Nephron (organoid): ENCODE measurements around the gene CAMKMT.
A peak's percentile ranks its signal among the peaks of the same experiment; 100 is the strongest.

Experiments
- H3K27ac Mint-ChIP-seq, 3 experiments: 2 replicates each; pipeline ENCODE4 v1.8.0; 2020; ENCODE audit warnings: mixed read lengths in 3 of 3, mild to moderate bottlenecking in 2 of 3, moderate library complexity in 1 of 3
- H3K27me3 Mint-ChIP-seq: 2 replicates; pipeline ENCODE4 v1.8.0; 2021; ENCODE audit warnings: low read depth, mild to moderate bottlenecking, moderate library complexity, mixed read lengths
- H3K36me3 Mint-ChIP-seq: 2 replicates; pipeline ENCODE4 v1.8.0; 2020; ENCODE audit warnings: low read depth, mixed read lengths
- H3K4me1 Mint-ChIP-seq: 2 replicates; pipeline ENCODE4 v1.8.0; 2020; ENCODE audit warnings: mixed read lengths
- H3K4me3 Mint-ChIP-seq, 3 experiments: 2 replicates each; pipeline ENCODE4 v1.8.0; 2020; ENCODE audit warnings: mild to moderate bottlenecking in 3 of 3, mixed read lengths in 3 of 3, moderate library complexity in 2 of 3
- H3K9me3 Mint-ChIP-seq: 2 replicates; pipeline ENCODE4 v1.8.0; 2020; ENCODE audit warnings: mixed read lengths
- TF ChIP-seq, protein P1 (sequence below), 3 experiments: fragments of 200-600 bp; sonication (generic); IDR thresholded peaks; one replicate each; pipeline ENCODE4 v1.5.0; 2021; ENCODE audit warnings: antibody characterized with exemption in 3 of 3; ENCODE audit not compliant: unreplicated experiment in 3 of 3

Gene CAMKMT

GRCh38 chr2:44620189-44620990 lies 258.6 kb downstream of the CAMKMT start:
- Mint-ChIP-seq H3K4me1 (no peaks in the 10 kb centered on the region), H3K4me3 (no peak overlapping the region), H3K36me3 (no peaks in the 10 kb centered on the region), H3K27ac (no peak overlapping the region), H3K9me3 (no peaks in the 10 kb centered on the region), H3K27me3 (no peaks in the 10 kb centered on the region)
- TF ChIP-seq, protein P1, sequence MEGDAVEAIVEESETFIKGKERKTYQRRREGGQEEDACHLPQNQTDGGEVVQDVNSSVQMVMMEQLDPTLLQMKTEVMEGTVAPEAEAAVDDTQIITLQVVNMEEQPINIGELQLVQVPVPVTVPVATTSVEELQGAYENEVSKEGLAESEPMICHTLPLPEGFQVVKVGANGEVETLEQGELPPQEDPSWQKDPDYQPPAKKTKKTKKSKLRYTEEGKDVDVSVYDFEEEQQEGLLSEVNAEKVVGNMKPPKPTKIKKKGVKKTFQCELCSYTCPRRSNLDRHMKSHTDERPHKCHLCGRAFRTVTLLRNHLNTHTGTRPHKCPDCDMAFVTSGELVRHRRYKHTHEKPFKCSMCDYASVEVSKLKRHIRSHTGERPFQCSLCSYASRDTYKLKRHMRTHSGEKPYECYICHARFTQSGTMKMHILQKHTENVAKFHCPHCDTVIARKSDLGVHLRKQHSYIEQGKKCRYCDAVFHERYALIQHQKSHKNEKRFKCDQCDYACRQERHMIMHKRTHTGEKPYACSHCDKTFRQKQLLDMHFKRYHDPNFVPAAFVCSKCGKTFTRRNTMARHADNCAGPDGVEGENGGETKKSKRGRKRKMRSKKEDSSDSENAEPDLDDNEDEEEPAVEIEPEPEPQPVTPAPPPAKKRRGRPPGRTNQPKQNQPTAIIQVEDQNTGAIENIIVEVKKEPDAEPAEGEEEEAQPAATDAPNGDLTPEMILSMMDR (IDR thresholded peaks at IDR 0.05; ENCODE audit: unreplicated experiment in 3 of 3), result no peak

DNA sequence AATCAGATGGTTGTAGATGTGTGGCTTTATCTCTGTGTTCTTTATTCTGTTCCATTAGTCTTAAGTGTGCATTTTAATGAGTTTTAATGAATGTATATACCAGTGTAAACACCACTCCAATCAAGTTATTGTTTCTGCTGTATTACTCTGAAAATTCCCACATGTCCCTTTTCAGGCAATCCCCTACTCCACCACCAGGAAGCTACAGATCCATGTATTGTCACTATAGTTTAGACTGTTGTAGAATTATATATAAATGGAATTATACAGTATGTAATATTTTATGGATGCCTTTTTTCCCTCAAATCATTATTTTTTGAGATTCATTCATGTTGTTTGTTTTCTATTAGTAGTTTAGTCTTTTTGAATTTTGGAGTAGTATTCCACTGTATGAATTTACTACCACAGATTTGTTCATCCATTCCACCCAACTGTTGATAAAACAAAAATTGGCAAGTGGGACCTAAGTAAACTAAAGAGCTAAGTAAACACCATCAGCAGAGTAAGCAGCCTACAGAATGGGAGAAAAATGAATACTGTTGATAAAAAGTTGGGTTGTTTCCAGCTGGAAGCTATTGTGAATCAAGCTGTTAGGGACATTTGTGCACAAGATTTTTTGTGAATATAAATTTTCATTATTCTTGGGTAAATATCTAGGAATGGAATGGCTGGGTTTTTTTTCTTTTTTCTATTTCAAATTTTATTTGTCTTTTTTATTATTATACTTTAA lies 262.0 kb downstream of the CAMKMT start:
- Mint-ChIP-seq H3K9me3 (peaks cover 11% of the 10 kb centered on the region), H3K27ac (no peak overlapping the region), H3K27me3 (no peaks in the 10 kb centered on the region), H3K4me3 (no peak overlapping the region), H3K4me1 (no peaks in the 10 kb centered on the region), H3K36me3 (no peaks in the 10 kb centered on the region)
- TF ChIP-seq, protein P1 (IDR thresholded peaks at IDR 0.05; ENCODE audit: unreplicated experiment in 3 of 3), result peak in 1 of 3 experiments; percentile 15

- Mint-ChIP-seq H3K9me3 (peaks cover 28% of the 10 kb centered on the region), H3K36me3 (peaks cover 11% of the 10 kb centered on the region), H3K27me3 (no peaks in the 10 kb centered on the region), H3K4me1 (no peaks in the 10 kb centered on the region), H3K4me3 (no peak overlapping the region), H3K27ac (no peak overlapping the region)
- TF ChIP-seq, protein P1 (IDR thresholded peaks at IDR 0.05; ENCODE audit: unreplicated experiment in 3 of 3), result no peak
Measured at GRCh38 chr2:44628297-44628696, 266.6 kb downstream of the CAMKMT start.

DNA sequence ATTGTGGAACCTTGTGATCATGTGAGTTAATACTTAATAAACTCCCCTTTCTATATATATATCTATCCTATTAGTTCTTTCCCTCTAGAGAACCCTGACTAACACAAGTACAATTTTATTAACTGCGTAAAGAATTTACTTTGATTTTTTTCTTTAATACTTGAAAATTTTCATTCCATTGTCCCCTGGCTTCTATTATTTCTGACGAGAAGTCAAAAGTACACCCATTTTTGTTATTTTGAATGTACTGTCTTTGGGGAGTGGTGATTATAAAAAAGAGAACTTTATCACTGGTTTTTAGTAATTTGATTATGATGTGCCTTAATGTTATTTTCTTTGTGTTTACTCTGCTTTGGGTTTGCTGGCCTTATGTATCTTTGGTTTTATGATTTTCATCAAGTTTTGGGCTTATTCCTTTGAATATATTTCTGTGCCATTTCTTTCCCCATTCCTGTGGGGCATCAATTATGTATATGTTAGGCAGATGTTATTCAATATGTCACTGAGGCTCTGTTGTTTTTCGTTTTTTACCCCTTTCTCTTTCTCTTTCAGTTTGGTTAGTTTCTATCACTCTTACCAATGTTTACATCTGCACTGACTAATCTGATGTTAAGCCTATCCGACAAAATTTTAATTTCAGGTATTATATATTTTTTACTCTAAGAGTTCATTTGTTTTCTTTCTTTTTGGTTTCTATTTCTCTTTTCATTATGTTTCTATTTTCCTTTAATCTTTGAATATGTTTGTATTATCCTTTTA lies 271.4 kb downstream of the CAMKMT start:
- Mint-ChIP-seq H3K27me3 (no peaks in the 10 kb centered on the region), H3K4me3 (no peak overlapping the region), H3K4me1 (no peaks in the 10 kb centered on the region)

GRCh38 chr2:44635725-44636124 lies 274.0 kb downstream of the CAMKMT start:
- TF ChIP-seq, protein P1 (IDR thresholded peaks at IDR 0.05; ENCODE audit: unreplicated experiment in 3 of 3), result no peak
- H3K27ac Mint-ChIP-seq, result no peak overlapping the region

More for the DNA sequence above, 271.4 kb downstream of the CAMKMT start:
- TF ChIP-seq, protein P1 (IDR thresholded peaks at IDR 0.05; ENCODE audit: unreplicated experiment in 3 of 3), result no peak
- peaks cover 28% of the 10 kb centered on the region for H3K9me3 Mint-ChIP-seq
- H3K27ac Mint-ChIP-seq, result no peak overlapping the region
- peaks cover 14% of the 10 kb centered on the region for H3K36me3 Mint-ChIP-seq

More at GRCh38 chr2:44635725-44636124, 274.0 kb downstream of the CAMKMT start:
- no peaks in the 10 kb centered on the region for H3K4me1 Mint-ChIP-seq
- H3K4me3 Mint-ChIP-seq, result no peak overlapping the region
- peaks cover 20% of the 10 kb centered on the region for H3K9me3 Mint-ChIP-seq
- peaks cover 14% of the 10 kb centered on the region for H3K36me3 Mint-ChIP-seq
- H3K27me3 Mint-ChIP-seq, result no peaks in the 10 kb centered on the region
